Measurements from ENCODE around the gene HSPBP1. TPM values are rescaled to one million over a fixed set of nuclear protein-coding genes. Genes with fewer than 3 reads are reported as not detected.

HSPBP1 gene
- total and polyA plus RNA-seq, 2 of the 13 experiments (the other 11 are each of a cell fraction or from before 2014, with no cell fraction given), result 22.3 to 33.7 TPM

DNA sequence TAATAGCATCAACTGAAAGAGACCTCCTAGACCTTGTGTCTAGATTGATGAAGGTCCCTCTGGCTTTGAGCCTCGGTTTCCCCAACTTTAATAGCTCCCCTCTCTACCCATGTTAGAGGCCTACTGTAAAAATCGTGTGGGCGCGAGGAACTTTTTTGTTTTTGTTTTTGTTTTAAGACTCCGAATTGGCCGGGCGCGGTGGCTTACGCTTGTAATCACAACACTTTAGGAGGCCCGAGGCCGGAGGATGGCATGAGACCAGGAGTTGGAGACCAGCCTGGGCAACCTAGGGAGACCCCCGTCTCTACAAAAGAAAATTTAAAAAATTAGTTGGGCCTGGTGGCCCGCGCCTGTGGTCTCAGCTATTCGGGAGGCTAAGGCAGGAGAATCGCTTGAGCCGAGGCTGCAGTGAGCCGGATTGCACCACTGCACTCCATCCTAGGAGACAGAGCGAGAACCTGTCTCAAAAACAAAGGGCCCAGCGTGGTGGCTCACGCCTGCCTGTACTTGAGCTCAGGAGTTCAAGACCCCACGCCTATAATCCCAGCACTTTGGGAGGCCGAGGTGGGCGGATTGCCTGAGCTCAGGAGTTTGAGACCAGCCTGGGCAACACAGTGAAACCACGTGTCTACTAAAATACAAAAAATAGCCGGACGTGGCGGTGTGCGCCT, 20.2 kb downstream of the HSPBP1 start (continued):
- TF ChIP-seq RORA (CRISPR knock-in tag; IDR thresholded peaks at IDR 0.05) (0 out of 2 replicates have a peak, but pooled peaks have one; percentile 60), HDAC2 (CRISPR knock-in tag; IDR thresholded peaks at IDR 0.05) (no peak), ETV5 (CRISPR knock-in tag; IDR thresholded peaks at IDR 0.05; ENCODE audit: borderline replicate concordance) (0 out of 2 replicates have a peak, but pooled peaks have one; percentile 3), ZNF615 (CRISPR knock-in tag; IDR thresholded peaks at IDR 0.05; ENCODE audit: borderline replicate concordance) (0 out of 2 replicates have a peak, but pooled peaks have one; percentile 47), RFX5 (IDR thresholded peaks at IDR 0.05; ENCODE audit: low read depth, low read length) (no peak), SALL2 (CRISPR knock-in tag; IDR thresholded peaks at IDR 0.05) (peak; percentile 16; the same call in 1 of the 2 replicates), ESRRA (CRISPR knock-in tag; IDR thresholded peaks at IDR 0.05; ENCODE audit: low read depth) (0 out of 2 replicates have a peak, but pooled peaks have one; percentile 8), ZBTB42 (CRISPR knock-in tag; IDR thresholded peaks at IDR 0.05) (no peak), EHMT2 (IDR thresholded peaks at IDR 0.05; ENCODE audit: borderline replicate concordance, low read depth, low read length) (no peak), CENPX (CRISPR knock-in tag; IDR thresholded peaks at IDR 0.05) (no peak), NFKBIZ (CRISPR knock-in tag; IDR thresholded peaks at IDR 0.05) (0 out of 2 replicates have a peak, but pooled peaks have one; percentile 0), ZSCAN25 (CRISPR knock-in tag; IDR thresholded peaks at IDR 0.05) (no peak), TCF7L2 (IDR thresholded peaks at IDR 0.05; ENCODE audit: low read depth, low read length) (no peak), ERF (CRISPR knock-in tag; IDR thresholded peaks at IDR 0.05) (peak; percentile 0; the same call in 1 of the 2 replicates), IKZF4 (CRISPR knock-in tag; IDR thresholded peaks at IDR 0.05; ENCODE audit: borderline replicate concordance, low read depth, not compliant biosample characterization) (no peak)
- TF ChIP-seq, protein P1, sequence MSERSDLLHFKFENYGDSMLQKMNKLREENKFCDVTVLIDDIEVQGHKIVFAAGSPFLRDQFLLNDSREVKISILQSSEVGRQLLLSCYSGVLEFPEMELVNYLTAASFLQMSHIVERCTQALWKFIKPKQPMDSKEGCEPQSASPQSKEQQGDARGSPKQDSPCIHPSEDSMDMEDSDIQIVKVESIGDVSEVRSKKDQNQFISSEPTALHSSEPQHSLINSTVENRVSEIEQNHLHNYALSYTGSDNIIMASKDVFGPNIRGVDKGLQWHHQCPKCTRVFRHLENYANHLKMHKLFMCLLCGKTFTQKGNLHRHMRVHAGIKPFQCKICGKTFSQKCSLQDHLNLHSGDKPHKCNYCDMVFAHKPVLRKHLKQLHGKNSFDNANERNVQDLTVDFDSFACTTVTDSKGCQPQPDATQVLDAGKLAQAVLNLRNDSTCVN (CRISPR knock-in tag; IDR thresholded peaks at IDR 0.05; ENCODE audit: borderline replicate concordance), result no peak
- TF ChIP-seq, protein P2, sequence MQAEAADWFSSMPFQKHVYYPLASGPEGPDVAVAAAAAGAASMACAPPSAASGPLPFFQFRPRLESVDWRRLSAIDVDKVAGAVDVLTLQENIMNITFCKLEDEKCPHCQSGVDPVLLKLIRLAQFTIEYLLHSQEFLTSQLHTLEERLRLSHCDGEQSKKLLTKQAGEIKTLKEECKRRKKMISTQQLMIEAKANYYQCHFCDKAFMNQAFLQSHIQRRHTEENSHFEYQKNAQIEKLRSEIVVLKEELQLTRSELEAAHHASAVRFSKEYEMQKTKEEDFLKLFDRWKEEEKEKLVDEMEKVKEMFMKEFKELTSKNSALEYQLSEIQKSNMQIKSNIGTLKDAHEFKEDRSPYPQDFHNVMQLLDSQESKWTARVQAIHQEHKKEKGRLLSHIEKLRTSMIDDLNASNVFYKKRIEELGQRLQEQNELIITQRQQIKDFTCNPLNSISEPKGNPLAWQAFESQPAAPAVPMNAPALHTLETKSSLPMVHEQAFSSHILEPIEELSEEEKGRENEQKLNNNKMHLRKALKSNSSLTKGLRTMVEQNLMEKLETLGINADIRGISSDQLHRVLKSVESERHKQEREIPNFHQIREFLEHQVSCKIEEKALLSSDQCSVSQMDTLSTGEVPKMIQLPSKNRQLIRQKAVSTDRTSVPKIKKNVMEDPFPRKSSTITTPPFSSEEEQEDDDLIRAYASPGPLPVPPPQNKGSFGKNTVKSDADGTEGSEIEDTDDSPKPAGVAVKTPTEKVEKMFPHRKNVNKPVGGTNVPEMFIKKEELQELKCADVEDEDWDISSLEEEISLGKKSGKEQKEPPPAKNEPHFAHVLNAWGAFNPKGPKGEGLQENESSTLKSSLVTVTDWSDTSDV (CRISPR knock-in tag; IDR thresholded peaks at IDR 0.05), result 0 out of 2 replicates have a peak, but pooled peaks have one; percentile 46
- TF ChIP-seq, protein P3, sequence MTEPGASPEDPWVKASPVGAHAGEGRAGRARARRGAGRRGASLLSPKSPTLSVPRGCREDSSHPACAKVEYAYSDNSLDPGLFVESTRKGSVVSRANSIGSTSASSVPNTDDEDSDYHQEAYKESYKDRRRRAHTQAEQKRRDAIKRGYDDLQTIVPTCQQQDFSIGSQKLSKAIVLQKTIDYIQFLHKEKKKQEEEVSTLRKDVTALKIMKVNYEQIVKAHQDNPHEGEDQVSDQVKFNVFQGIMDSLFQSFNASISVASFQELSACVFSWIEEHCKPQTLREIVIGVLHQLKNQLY (CRISPR knock-in tag; IDR thresholded peaks at IDR 0.05), result no peak
- TF ChIP-seq, protein P4, sequence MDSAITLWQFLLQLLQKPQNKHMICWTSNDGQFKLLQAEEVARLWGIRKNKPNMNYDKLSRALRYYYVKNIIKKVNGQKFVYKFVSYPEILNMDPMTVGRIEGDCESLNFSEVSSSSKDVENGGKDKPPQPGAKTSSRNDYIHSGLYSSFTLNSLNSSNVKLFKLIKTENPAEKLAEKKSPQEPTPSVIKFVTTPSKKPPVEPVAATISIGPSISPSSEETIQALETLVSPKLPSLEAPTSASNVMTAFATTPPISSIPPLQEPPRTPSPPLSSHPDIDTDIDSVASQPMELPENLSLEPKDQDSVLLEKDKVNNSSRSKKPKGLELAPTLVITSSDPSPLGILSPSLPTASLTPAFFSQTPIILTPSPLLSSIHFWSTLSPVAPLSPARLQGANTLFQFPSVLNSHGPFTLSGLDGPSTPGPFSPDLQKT (CRISPR knock-in tag; IDR thresholded peaks at IDR 0.05; ENCODE audit: borderline replicate concordance), result no peak
- TF ChIP-seq, protein P5, sequence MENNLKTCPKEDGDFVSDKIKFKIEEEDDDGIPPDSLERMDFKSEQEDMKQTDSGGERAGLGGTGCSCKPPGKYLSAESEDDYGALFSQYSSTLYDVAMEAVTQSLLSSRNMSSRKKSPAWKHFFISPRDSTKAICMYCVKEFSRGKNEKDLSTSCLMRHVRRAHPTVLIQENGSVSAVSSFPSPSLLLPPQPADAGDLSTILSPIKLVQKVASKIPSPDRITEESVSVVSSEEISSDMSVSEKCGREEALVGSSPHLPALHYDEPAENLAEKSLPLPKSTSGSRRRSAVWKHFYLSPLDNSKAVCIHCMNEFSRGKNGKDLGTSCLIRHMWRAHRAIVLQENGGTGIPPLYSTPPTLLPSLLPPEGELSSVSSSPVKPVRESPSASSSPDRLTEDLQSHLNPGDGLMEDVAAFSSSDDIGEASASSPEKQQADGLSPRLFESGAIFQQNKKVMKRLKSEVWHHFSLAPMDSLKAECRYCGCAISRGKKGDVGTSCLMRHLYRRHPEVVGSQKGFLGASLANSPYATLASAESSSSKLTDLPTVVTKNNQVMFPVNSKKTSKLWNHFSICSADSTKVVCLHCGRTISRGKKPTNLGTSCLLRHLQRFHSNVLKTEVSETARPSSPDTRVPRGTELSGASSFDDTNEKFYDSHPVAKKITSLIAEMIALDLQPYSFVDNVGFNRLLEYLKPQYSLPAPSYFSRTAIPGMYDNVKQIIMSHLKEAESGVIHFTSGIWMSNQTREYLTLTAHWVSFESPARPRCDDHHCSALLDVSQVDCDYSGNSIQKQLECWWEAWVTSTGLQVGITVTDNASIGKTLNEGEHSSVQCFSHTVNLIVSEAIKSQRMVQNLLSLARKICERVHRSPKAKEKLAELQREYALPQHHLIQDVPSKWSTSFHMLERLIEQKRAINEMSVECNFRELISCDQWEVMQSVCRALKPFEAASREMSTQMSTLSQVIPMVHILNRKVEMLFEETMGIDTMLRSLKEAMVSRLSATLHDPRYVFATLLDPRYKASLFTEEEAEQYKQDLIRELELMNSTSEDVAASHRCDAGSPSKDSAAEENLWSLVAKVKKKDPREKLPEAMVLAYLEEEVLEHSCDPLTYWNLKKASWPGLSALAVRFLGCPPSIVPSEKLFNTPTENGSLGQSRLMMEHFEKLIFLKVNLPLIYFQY (CRISPR knock-in tag; IDR thresholded peaks at IDR 0.05; ENCODE audit: borderline replicate concordance), result no peak

Data from HepG2 (cell line).